ENCODE results near the gene PYGL.

The PYGL gene

DNA sequence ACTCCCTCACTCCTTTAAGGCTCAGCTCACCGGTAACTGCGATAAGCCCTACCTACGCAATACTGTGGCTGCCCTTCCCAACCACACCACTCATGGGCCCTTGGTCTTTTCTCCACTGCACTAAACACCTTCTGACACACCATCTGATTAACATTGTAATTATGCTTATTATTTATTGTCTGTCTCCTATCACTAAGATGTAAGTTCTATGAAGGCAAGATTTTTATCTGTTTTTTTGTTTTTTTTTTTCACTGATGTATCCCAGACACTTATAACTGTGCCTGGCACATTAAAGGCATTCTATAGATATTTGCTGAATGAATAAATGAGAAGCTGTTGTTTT lies 34.2 kb upstream of the PYGL start:
- TF ChIP-seq, protein P1, sequence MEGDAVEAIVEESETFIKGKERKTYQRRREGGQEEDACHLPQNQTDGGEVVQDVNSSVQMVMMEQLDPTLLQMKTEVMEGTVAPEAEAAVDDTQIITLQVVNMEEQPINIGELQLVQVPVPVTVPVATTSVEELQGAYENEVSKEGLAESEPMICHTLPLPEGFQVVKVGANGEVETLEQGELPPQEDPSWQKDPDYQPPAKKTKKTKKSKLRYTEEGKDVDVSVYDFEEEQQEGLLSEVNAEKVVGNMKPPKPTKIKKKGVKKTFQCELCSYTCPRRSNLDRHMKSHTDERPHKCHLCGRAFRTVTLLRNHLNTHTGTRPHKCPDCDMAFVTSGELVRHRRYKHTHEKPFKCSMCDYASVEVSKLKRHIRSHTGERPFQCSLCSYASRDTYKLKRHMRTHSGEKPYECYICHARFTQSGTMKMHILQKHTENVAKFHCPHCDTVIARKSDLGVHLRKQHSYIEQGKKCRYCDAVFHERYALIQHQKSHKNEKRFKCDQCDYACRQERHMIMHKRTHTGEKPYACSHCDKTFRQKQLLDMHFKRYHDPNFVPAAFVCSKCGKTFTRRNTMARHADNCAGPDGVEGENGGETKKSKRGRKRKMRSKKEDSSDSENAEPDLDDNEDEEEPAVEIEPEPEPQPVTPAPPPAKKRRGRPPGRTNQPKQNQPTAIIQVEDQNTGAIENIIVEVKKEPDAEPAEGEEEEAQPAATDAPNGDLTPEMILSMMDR (IDR thresholded peaks at IDR 0.05; ENCODE audit: extremely low read depth, missing control alignments) = no peak
- no peak for DNase-seq (ENCODE audit: low spot score)

DNA sequence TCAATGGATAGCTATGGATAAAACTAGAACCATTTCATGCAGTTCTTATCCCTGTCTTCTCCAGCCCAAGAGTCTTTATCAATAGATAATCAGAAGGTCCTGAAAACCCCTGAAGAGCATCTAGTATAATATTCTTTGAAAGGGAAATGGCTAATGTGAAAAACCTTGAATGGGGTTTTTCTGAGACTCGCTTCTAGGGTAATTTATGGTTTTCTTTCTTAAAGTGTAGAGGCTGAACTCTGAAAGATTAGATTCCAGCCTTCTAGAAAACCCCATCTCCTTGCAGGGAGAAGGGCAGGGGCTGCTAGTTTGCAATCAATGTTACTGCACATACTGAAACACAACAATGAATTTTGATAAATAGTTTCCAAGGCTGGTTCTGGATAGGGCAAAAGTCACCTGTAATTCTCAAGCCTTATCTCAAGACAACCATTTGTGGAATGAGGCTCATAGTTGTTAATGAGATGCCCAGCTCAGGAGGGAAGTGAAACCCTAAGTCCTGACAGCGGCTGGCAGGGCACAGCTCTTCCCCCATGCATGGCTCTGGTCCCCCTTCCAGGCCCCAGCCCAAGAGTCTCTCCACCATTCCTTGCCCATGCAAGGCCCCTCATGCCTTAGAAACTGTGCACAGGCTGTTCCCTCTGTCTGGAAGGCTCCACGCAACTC lies 33.7 kb upstream of the PYGL start:
- DNase-seq (ENCODE audit: low spot score) = no peak
- TF ChIP-seq, protein P1 (IDR thresholded peaks at IDR 0.05; ENCODE audit: extremely low read depth, missing control alignments) = no peak

DNA sequence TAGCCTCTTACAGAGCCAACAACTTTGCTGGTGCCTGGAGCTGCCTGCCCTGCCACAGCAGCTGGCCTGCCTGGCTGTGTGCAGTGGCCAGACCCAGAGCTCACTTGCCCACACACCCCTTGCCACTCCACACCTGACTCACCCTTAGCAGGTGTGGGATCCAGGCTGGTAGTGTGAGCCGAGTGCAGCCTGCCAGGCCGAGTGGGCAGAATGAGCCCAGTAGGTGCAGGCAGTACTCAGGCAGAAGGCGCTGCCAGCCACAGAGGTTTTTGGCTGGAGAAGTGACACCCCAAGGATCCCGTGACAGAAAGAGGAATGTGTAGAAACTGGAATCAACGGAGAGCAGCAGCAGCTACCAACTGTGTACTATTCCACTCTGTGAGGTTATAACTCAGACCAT lies 29.8 kb upstream of the PYGL start:
- TF ChIP-seq, protein P1 (IDR thresholded peaks at IDR 0.05; ENCODE audit: extremely low read depth, missing control alignments) = no peak
- DNase-seq (ENCODE audit: low spot score) = no peak

DNA sequence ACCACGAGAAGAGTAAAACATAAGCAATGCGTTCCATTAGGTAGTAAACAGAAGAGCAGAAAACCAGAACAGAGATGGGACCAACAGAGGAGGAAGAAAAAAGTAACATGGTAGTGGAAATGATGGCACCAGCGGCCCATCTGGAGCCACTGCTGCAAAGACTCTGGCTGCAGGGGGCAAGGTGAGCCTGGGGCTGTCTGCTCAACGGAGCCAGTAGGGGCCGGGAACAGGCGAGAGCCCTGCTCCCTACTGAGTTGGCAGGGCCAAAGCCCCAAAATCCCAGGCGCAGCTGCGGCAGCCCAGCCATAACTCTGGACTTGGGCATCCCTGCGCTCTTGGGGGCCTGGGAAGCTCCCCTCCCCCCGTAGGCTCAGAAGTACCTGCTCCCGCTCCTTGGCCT lies 28.5 kb upstream of the PYGL start:
- TF ChIP-seq, protein P1 (IDR thresholded peaks at IDR 0.05; ENCODE audit: extremely low read depth, missing control alignments) = no peak
- DNase-seq (ENCODE audit: low spot score) = no peak

DNA sequence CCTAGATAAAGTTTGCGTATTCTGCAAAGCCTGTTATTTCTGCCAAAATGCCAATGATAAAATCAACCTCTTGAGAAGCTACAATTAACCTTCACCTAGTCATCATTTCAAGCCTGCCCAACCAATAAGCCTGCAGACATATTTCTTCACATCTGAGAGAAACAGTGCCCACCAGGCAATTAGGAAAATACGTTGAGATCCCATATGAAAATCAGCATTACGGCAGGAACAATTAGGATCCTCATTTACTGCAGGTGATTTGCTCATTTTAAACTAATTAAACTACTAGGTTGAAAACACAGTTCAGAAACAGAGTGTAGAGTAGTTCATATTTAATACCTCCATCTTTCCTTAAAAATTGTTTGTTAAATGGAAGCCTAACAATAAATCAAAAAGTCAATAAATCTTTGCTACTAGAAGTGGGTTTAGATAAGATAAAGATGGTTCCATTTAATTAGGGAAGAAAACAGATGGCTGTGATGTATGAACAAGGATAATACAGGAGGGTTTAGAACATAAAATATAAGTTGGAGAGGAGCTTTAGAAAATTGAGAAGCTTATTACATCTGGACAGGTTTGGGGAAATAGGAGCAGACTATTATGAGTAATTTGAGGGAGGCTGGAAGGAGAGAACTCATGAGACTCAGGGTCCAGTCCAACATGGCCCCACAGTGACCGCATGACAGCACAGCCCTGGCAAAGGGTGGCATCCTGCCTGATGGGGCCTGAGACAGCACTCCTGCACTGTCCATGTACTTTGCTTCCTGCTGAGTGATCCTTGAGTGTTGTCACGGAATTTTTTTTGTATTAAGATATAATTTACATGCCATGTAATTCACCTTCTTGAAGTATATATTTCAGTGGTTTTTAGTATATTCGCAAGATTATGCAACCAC lies 26.9 kb upstream of the PYGL start:
- TF ChIP-seq, protein P1 (IDR thresholded peaks at IDR 0.05; ENCODE audit: extremely low read depth, missing control alignments) = no peak
- no peak for DNase-seq (ENCODE audit: low spot score)

DNA sequence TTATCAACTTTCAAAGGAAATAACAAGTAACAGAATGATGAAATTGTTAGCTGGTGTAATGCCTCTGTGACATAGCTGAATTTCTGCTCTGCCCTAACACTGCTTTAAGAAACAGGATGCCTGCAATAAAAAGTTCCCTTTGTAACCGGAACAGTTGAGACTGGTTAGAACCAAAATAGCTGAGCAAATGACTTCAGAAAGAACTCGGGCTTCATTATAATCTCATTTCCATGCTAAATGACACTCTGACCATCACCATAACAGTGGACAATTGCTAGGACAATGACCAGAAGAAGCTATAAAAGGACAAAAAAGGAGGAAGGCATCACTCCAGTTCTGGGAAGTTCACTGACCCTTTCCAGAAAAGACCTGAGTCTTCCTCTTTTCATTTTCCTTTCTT lies 23.5 kb upstream of the PYGL start:
- TF ChIP-seq, protein P1 (IDR thresholded peaks at IDR 0.05; ENCODE audit: extremely low read depth, missing control alignments) = no peak
- DNase-seq (ENCODE audit: low spot score) = no peak

DNA sequence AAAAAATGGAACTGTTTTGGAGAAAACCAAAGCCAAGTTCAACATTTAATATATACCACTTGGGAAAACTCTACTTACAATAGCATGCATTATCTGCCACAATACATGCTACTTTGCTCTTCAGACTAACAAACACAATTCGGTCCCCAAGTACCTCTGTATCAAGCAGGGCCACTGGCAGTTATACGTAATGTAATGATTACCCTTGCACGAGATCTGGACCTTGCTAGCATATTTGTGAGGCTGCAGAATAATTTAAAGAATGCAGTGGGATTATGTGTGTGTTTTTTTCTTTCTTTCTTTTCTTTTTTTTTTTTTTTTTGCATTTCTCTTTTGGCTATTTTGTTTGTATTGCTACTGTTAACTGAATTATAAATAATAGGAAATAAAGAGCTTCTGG lies 22.8 kb upstream of the PYGL start:
- TF ChIP-seq, protein P1 (IDR thresholded peaks at IDR 0.05; ENCODE audit: extremely low read depth, missing control alignments) = no peak

More for the DNA sequence above, 22.8 kb upstream of the PYGL start:
- no peak for DNase-seq (ENCODE audit: low spot score)

Measured in GM20000 (cell line).